Neural cell (in vitro differentiated cells): ENCODE results near the gene VPS13D. TPM values are rescaled to one million over a fixed set of nuclear protein-coding genes. Genes with fewer than 3 reads are reported as not detected.

ENCODE experiments used
- H2AFZ ChIP-seq: fragments of 200-600, 300-800 bp; sonication (generic), shearing (Covaris generic); 2 replicates; pipeline ENCODE4 v1.6.0; 2014; ENCODE audit warnings: low read depth, mild to moderate bottlenecking, antibody characterized with exemption, low read length, moderate library complexity
- H3F3A ChIP-seq: fragments of 200-600 bp; shearing (Covaris generic); 2 replicates; pipeline ENCODE4 v1.6.1; 2016; ENCODE audit warnings: mild to moderate bottlenecking, moderate library complexity, mixed read lengths, antibody characterized with exemption, low read length; ENCODE audit not compliant: insufficient read depth, poor library complexity, severe bottlenecking
- H3K27ac ChIP-seq: fragments of 200-600, 300-800 bp; sonication (generic), shearing (Covaris generic); 2 replicates; pipeline ENCODE4 v1.5.1; 2014; ENCODE audit warnings: mild to moderate bottlenecking, low read length, moderate library complexity
- H3K27me3 ChIP-seq: fragments of 300-800, 200-600 bp; sonication (generic), shearing (Covaris generic); 2 replicates; pipeline ENCODE4 v1.6.0; 2014; ENCODE audit warnings: mild to moderate bottlenecking, low read depth, low read length, moderate library complexity; ENCODE audit not compliant: insufficient read depth
- H3K36me3 ChIP-seq: fragments of 300-800, 200-600 bp; sonication (generic), shearing (Covaris generic); 2 replicates; pipeline ENCODE4 v1.5.1; 2014; ENCODE audit warnings: mild to moderate bottlenecking, antibody characterized with exemption, low read length, moderate library complexity; ENCODE audit not compliant: insufficient read depth
- H3K4me2 ChIP-seq: fragments of 300-800, 200-600 bp; sonication (generic), shearing (Covaris generic); 2 replicates; pipeline ENCODE4 v1.6.0; 2014; ENCODE audit warnings: mild to moderate bottlenecking, low read length
- H3K4me3 ChIP-seq: fragments of 300-800, 200-600 bp; sonication (generic), shearing (Covaris generic); 2 replicates; pipeline ENCODE4 v1.5.1; 2014; ENCODE audit warnings: mild to moderate bottlenecking, low read length, moderate library complexity
- H3K79me2 ChIP-seq: fragments of 200-600 bp; shearing (Covaris generic); replicated peaks from 2 replicates; pipeline ENCODE4 v1.6.0; 2014; ENCODE audit warnings: mild to moderate bottlenecking, low read length, moderate library complexity; ENCODE audit not compliant: insufficient read depth
- H3K9ac ChIP-seq: fragments of 300-800, 200-600 bp; sonication (generic), shearing (Covaris generic); 2 replicates; pipeline ENCODE4 v1.6.1; 2016; ENCODE audit warnings: mild to moderate bottlenecking, low read length, mixed read lengths
- H3K9me2 ChIP-seq: fragments of 200-600 bp; shearing (Covaris generic); 2 replicates; pipeline ENCODE4 v1.6.1; 2016; ENCODE audit warnings: mild to moderate bottlenecking, low read length, mixed read lengths; ENCODE audit not compliant: insufficient read depth
- H3K9me3 ChIP-seq: fragments of 200-600, 300-800 bp; sonication (generic), shearing (Covaris generic); 2 replicates; pipeline ENCODE4 v1.6.1; 2016; ENCODE audit warnings: mild to moderate bottlenecking, mixed run types, low read length, moderate library complexity, mixed read lengths
- H4K20me1 ChIP-seq: fragments of 200-600 bp; shearing (Covaris generic); 2 replicates; pipeline ENCODE4 v1.6.1; 2016; ENCODE audit warnings: mild to moderate bottlenecking, mixed run types; ENCODE audit not compliant: insufficient read depth
- CTCF ChIP-seq: fragments of 450-650 bp; IDR thresholded peaks from 2 replicates; pipeline ENCODE4 v1.5.1; 2014; ENCODE audit warnings: antibody characterized with exemption, mild to moderate bottlenecking, moderate library complexity; ENCODE audit not compliant: poor library complexity, severe bottlenecking
- EP300 ChIP-seq: fragments of 450-650 bp; conservative IDR thresholded peaks from 2 replicates; pipeline ENCODE4 v1.6.1; 2014; ENCODE audit warnings: antibody characterized with exemption, mild to moderate bottlenecking, moderate library complexity; ENCODE audit not compliant: poor library complexity, severe bottlenecking
- EZH2 ChIP-seq: fragments of 200-600, 300-800 bp; shearing (Covaris generic), sonication (generic); IDR thresholded peaks from 2 replicates; pipeline ENCODE4 v1.6.1; 2014; ENCODE audit warnings: antibody characterized with exemption, low read length, borderline replicate concordance, mild to moderate bottlenecking; ENCODE audit not compliant: insufficient read depth, poor library complexity, severe bottlenecking
- MXI1 ChIP-seq: fragments of 450-650 bp; conservative IDR thresholded peaks from 2 replicates; pipeline ENCODE4 v1.6.1; 2014; ENCODE audit warnings: antibody characterized with exemption, mild to moderate bottlenecking; ENCODE audit not compliant: poor library complexity, severe bottlenecking
- POLR2AphosphoS5 ChIP-seq: IDR thresholded peaks from 2 replicates; pipeline ENCODE4 v1.6.1; 2012
- RAD21 ChIP-seq: fragments of 450-650 bp; conservative IDR thresholded peaks from 2 replicates; pipeline ENCODE4 v1.6.1; 2014; ENCODE audit warnings: antibody characterized with exemption, mild to moderate bottlenecking, moderate library complexity
- REST ChIP-seq: IDR thresholded peaks from 2 replicates; pipeline ENCODE4 v1.6.1; 2012; ENCODE audit warnings: borderline replicate concordance
- SMC3 ChIP-seq: fragments of 450-650 bp; conservative IDR thresholded peaks from 2 replicates; pipeline ENCODE4 v1.6.1; 2014; ENCODE audit warnings: antibody characterized with exemption, mild to moderate bottlenecking, moderate library complexity; ENCODE audit not compliant: poor library complexity
- TAF1 ChIP-seq: IDR thresholded peaks from 2 replicates; pipeline ENCODE4 v1.6.1; 2012; ENCODE audit warnings: low read depth
- polyA plus RNA-seq: library from polyadenylated mRNA; depleted of rRNA; stranded (reverse); fragments of >200 nt; gene quantifications from 2 replicates; pipeline ENCODE4 v1.2.3, GENCODE V29; 2014

VPS13D gene
- polyA plus RNA-seq, 1 donor from 2014 or later = 24.5 TPM

DNA sequence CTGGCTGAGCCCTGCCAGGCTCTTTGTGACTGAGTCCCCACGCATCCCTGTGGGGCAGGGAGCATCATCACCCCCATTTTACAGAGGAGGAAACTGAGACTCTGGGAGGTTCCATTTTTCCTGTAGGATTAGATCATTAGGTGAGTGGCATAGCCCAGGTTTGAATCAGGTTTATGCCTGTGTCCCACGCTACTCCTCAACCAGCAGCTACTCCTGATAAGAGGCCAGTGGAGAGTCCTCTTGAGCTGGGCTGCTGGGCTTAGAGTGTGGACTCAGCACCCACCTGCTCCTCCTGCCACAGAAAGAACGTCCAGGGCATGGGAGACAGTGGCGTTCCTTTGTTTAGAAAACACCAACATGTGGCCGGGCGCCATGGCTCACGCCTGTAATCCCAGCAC, 32.3 kb upstream of the VPS13D start:
- no peaks in the 10 kb centered on the region for H3F3A ChIP-seq
- H3K9me2 ChIP-seq = no peaks in the 10 kb centered on the region
- no peaks in the 10 kb centered on the region for H3K9me3 ChIP-seq
- no peak overlapping the region for H3K4me3 ChIP-seq
- H3K27me3 ChIP-seq = no peaks in the 10 kb centered on the region
- no peak overlapping the region for H3K27ac ChIP-seq
- no peaks in the 10 kb centered on the region for H3K79me2 ChIP-seq
- no peak overlapping the region for H3K9ac ChIP-seq
- TF ChIP-seq CTCF (no peak), TAF1 (no peak), EP300 (no peak), REST (no peak), EZH2 (no peak), RAD21 (no peak), SMC3 (no peak), MXI1 (no peak), POLR2AphosphoS5 (no peak)
- H2AFZ ChIP-seq = no peak overlapping the region
- no peaks in the 10 kb centered on the region for H4K20me1 ChIP-seq
- H3K36me3 ChIP-seq = no peaks in the 10 kb centered on the region
- no peak overlapping the region for H3K4me2 ChIP-seq

GRCh38 chr1:12200208-12200607, 29.6 kb upstream of the VPS13D start:
- Histone ChIP-seq H3K9ac (no peak overlapping the region), H3K27ac (no peak overlapping the region), H3K27me3 (no peaks in the 10 kb centered on the region), H3K79me2 (no peaks in the 10 kb centered on the region), H2AFZ (no peak overlapping the region), H3F3A (no peaks in the 10 kb centered on the region), H3K36me3 (no peaks in the 10 kb centered on the region), H3K9me2 (no peaks in the 10 kb centered on the region), H3K4me2 (no peak overlapping the region), H4K20me1 (no peaks in the 10 kb centered on the region), H3K4me3 (no peak overlapping the region), H3K9me3 (no peaks in the 10 kb centered on the region)
- TF ChIP-seq EZH2 (no peak), RAD21 (no peak), CTCF (no peak), SMC3 (no peak), EP300 (no peak), POLR2AphosphoS5 (no peak), TAF1 (no peak), MXI1 (no peak), REST (no peak)
